Measurements from ENCODE around the gene ZNF608. TPM values are rescaled to one million over a fixed set of nuclear protein-coding genes. Genes with fewer than 3 reads are reported as not detected.

The ZNF608 gene
- total RNA-seq, 1 donor from 2014 or later, result 35.0 TPM

GRCh38 chr5:124725040-124725434 lies 21.4 kb downstream of the ZNF608 start:
- H3K4me1 Mint-ChIP-seq, result peaks cover 24% of the 10 kb centered on the region
- no peak for TF ChIP-seq CTCF (IDR thresholded peaks at IDR 0.05; ENCODE audit: unreplicated experiment)
- no peak for DNase-seq (ENCODE audit: low spot score in 2 of 2, unreplicated experiment in 2 of 2)
- no peaks in the 10 kb centered on the region for H3K9me3 Mint-ChIP-seq
- H3K27ac Mint-ChIP-seq, result no peak overlapping the region
- H3K36me3 Mint-ChIP-seq, result peaks cover 1% of the 10 kb centered on the region
- H3K27me3 Mint-ChIP-seq (ENCODE audit: low read depth), result no peaks in the 10 kb centered on the region
- no peak overlapping the region for H3K4me3 Mint-ChIP-seq

GRCh38 chr5:124724357-124725039 lies 21.9 kb downstream of the ZNF608 start:
- Mint-ChIP-seq H3K36me3 (peaks cover 1% of the 10 kb centered on the region), H3K4me1 (peaks cover 24% of the 10 kb centered on the region), H3K27me3 (ENCODE audit: low read depth) (no peaks in the 10 kb centered on the region), H3K27ac (no peak overlapping the region), H3K4me3 (no peak overlapping the region), H3K9me3 (no peaks in the 10 kb centered on the region)
- TF ChIP-seq CTCF (IDR thresholded peaks at IDR 0.05; ENCODE audit: unreplicated experiment), result no peak
- no peak for DNase-seq (ENCODE audit: low spot score in 2 of 2, unreplicated experiment in 2 of 2)

- peaks cover under 1% of the 10 kb centered on the region for H3K36me3 Mint-ChIP-seq
- peaks cover 38% of the 10 kb centered on the region for H3K4me1 Mint-ChIP-seq
- TF ChIP-seq CTCF (IDR thresholded peaks at IDR 0.05; ENCODE audit: unreplicated experiment), result no peak
- H3K27me3 Mint-ChIP-seq (ENCODE audit: low read depth), result no peaks in the 10 kb centered on the region
- H3K27ac Mint-ChIP-seq, result no peak overlapping the region
- no peak for DNase-seq (ENCODE audit: low spot score in 2 of 2, unreplicated experiment in 2 of 2)
- no peaks in the 10 kb centered on the region for H3K9me3 Mint-ChIP-seq
- no peak overlapping the region for H3K4me3 Mint-ChIP-seq
Observed at GRCh38 chr5:124721229-124721735, 25.2 kb downstream of the ZNF608 start.

- DNase-seq (ENCODE audit: low spot score in 2 of 2, unreplicated experiment in 2 of 2), result no peak
- TF ChIP-seq CTCF (IDR thresholded peaks at IDR 0.05; ENCODE audit: unreplicated experiment), result no peak
- Mint-ChIP-seq H3K27ac (no peak overlapping the region), H3K4me3 (no peak overlapping the region), H3K4me1 (peaks cover 35% of the 10 kb centered on the region), H3K27me3 (ENCODE audit: low read depth) (no peaks in the 10 kb centered on the region), H3K9me3 (no peaks in the 10 kb centered on the region), H3K36me3 (no peaks in the 10 kb centered on the region)
Observed at GRCh38 chr5:124720593-124720992, 25.8 kb downstream of the ZNF608 start.

GRCh38 chr5:124719113-124719967 lies 27.1 kb downstream of the ZNF608 start:
- no peaks in the 10 kb centered on the region for H3K9me3 Mint-ChIP-seq
- no peak for TF ChIP-seq CTCF (IDR thresholded peaks at IDR 0.05; ENCODE audit: unreplicated experiment)
- no peak overlapping the region for H3K4me3 Mint-ChIP-seq
- H3K27ac Mint-ChIP-seq, result no peak overlapping the region
- H3K27me3 Mint-ChIP-seq (ENCODE audit: low read depth), result no peaks in the 10 kb centered on the region
- DNase-seq (ENCODE audit: low spot score in 2 of 2, unreplicated experiment in 2 of 2), result no peak
- no peaks in the 10 kb centered on the region for H3K36me3 Mint-ChIP-seq
- peaks cover 34% of the 10 kb centered on the region for H3K4me1 Mint-ChIP-seq

Measured in mesothelial cell of epicardium (in vitro differentiated cells).